Vagina (tissue), 2 donors: Measurements from ENCODE around the gene ARFGEF3. TPM values are rescaled to one million over a fixed set of nuclear protein-coding genes. Genes with fewer than 3 reads are reported as not detected.

Experiments
- DNase-seq, 2 donors: peaks; one replicate each; pipeline ENCODE4 v3.0.0-alpha.2; 2017; ENCODE audit errors: extremely low spot score in 2 of 2
- H3K27ac ChIP-seq: fragments of 200-600 bp; sonication (generic); one replicate; pipeline ENCODE4 v1.5.1; 2019
- H3K27me3 ChIP-seq: fragments of 200-600 bp; sonication (generic); one replicate; pipeline ENCODE4 v1.5.1; 2019
- H3K36me3 ChIP-seq, 2 donors: fragments of 200-600 bp; sonication (generic); one replicate each; pipeline ENCODE4 v1.5.1; 2017 to 2019
- H3K4me1 ChIP-seq: fragments of 200-600 bp; sonication (generic); one replicate; pipeline ENCODE4 v1.5.1; 2019
- H3K4me3 ChIP-seq, 2 donors: fragments of 200-600 bp; sonication (generic); 1 replicate in 1 of 2; 2 replicates in 1 of 2; pipeline ENCODE4 v1.5.1; 2016 to 2019
- H3K9me3 ChIP-seq: fragments of 200-600 bp; sonication (generic); one replicate; pipeline ENCODE4 v1.5.1; 2019
- CTCF ChIP-seq, 3 experiments: fragments of 450-650 bp in 2 of 3; fragments of 200-600 bp in 1 of 3; sonication (generic) in 1 of 3; IDR thresholded peaks; one replicate each; pipeline ENCODE4 v1.5.1; 2017 to 2019; ENCODE audit warnings: antibody characterized with exemption in 3 of 3, mild to moderate bottlenecking in 2 of 3, moderate library complexity in 2 of 3
- POLR2A ChIP-seq, 2 donors: fragments of 450-650 bp; IDR thresholded peaks; one replicate each; pipeline ENCODE4 v1.6.1; 2017; ENCODE audit warnings: antibody characterized with exemption in 2 of 2, mild to moderate bottlenecking in 2 of 2, moderate library complexity in 2 of 2
- POLR2AphosphoS5 ChIP-seq, 2 donors: sonication (generic); formaldehyde crosslinking; IDR thresholded peaks; one replicate each; pipeline ENCODE4 v1.9.0; 2017; ENCODE audit warnings: antibody characterized with exemption in 2 of 2, mild to moderate bottlenecking in 2 of 2, low read depth in 1 of 2; ENCODE audit not compliant: insufficient read depth in 1 of 2
- intact Hi-C: fragments of 100-400 bp; cut with DNase I; formaldehyde crosslinking; loops from one replicate; pipeline ENCODE4 v1.15.1; 2023
- total RNA-seq: library from RNA; depleted of rRNA; stranded (reverse); fragments of >200 nt; gene quantifications from one replicate; pipeline ENCODE4 v1.2.3, GENCODE V29; 2016

ARFGEF3 gene
- total RNA-seq, 1 donor from 2014 or later, result 2.2 TPM

GRCh38 chr6:138194287-138194686 lies 32.5 kb downstream of the ARFGEF3 start:
- intact Hi-C loops, result no loop called here
- H3K4me1 ChIP-seq, result no peaks in the 10 kb centered on the region
- H3K27ac ChIP-seq, result no peak overlapping the region
- DNase-seq, result no peak
- H3K9me3 ChIP-seq, result no peaks in the 10 kb centered on the region
- no peak for TF ChIP-seq CTCF (IDR thresholded peaks at IDR 0.05)
- no peak for TF ChIP-seq POLR2A (IDR thresholded peaks at IDR 0.05)
- TF ChIP-seq POLR2AphosphoS5 (IDR thresholded peaks at IDR 0.05; ENCODE audit: insufficient read depth in 1 of 2, low read depth in 1 of 2), result no peak
- H3K4me3 ChIP-seq, result no peak overlapping the region
- H3K27me3 ChIP-seq, result no peaks in the 10 kb centered on the region
- no peaks in the 10 kb centered on the region for H3K36me3 ChIP-seq

GRCh38 chr6:138196122-138196738 lies 34.5 kb downstream of the ARFGEF3 start:
- H3K4me1 ChIP-seq, result no peaks in the 10 kb centered on the region
- DNase-seq, result no peak
- no peak overlapping the region for H3K27ac ChIP-seq

GRCh38 chr6:138197570-138197969 lies 35.8 kb downstream of the ARFGEF3 start:
- TF ChIP-seq CTCF (IDR thresholded peaks at IDR 0.05) (no peak), POLR2A (IDR thresholded peaks at IDR 0.05) (no peak), POLR2AphosphoS5 (IDR thresholded peaks at IDR 0.05; ENCODE audit: insufficient read depth in 1 of 2, low read depth in 1 of 2) (no peak)
- no peaks in the 10 kb centered on the region for H3K4me1 ChIP-seq
- DNase-seq, result no peak
- no peaks in the 10 kb centered on the region for H3K9me3 ChIP-seq
- intact Hi-C loops, result no loop called here
- H3K27me3 ChIP-seq, result no peaks in the 10 kb centered on the region
- H3K27ac ChIP-seq, result no peak overlapping the region
- no peaks in the 10 kb centered on the region for H3K36me3 ChIP-seq
- no peak overlapping the region for H3K4me3 ChIP-seq

More at GRCh38 chr6:138196122-138196738, 34.5 kb downstream of the ARFGEF3 start:
- intact Hi-C loops, result no loop called here
- TF ChIP-seq POLR2AphosphoS5 (IDR thresholded peaks at IDR 0.05; ENCODE audit: insufficient read depth in 1 of 2, low read depth in 1 of 2) (no peak), POLR2A (IDR thresholded peaks at IDR 0.05) (no peak), CTCF (IDR thresholded peaks at IDR 0.05) (no peak)
- no peaks in the 10 kb centered on the region for H3K9me3 ChIP-seq
- H3K27me3 ChIP-seq, result no peaks in the 10 kb centered on the region
- H3K4me3 ChIP-seq, result no peak overlapping the region
- no peaks in the 10 kb centered on the region for H3K36me3 ChIP-seq

GRCh38 chr6:138198430-138199091 lies 36.8 kb downstream of the ARFGEF3 start:
- no peak overlapping the region for H3K27ac ChIP-seq
- no peaks in the 10 kb centered on the region for H3K36me3 ChIP-seq
- intact Hi-C loops, result no loop called here
- DNase-seq, result no peak
- H3K4me3 ChIP-seq, result no peak overlapping the region
- no peaks in the 10 kb centered on the region for H3K4me1 ChIP-seq
- H3K9me3 ChIP-seq, result no peaks in the 10 kb centered on the region
- H3K27me3 ChIP-seq, result no peaks in the 10 kb centered on the region
- TF ChIP-seq CTCF (IDR thresholded peaks at IDR 0.05), result no peak
- no peak for TF ChIP-seq POLR2AphosphoS5 (IDR thresholded peaks at IDR 0.05; ENCODE audit: insufficient read depth in 1 of 2, low read depth in 1 of 2)
- no peak for TF ChIP-seq POLR2A (IDR thresholded peaks at IDR 0.05)

- no peaks in the 10 kb centered on the region for H3K36me3 ChIP-seq
- TF ChIP-seq CTCF (IDR thresholded peaks at IDR 0.05), result no peak
- TF ChIP-seq POLR2AphosphoS5 (IDR thresholded peaks at IDR 0.05; ENCODE audit: insufficient read depth in 1 of 2, low read depth in 1 of 2), result no peak
- no peak for TF ChIP-seq POLR2A (IDR thresholded peaks at IDR 0.05)
- no peaks in the 10 kb centered on the region for H3K4me1 ChIP-seq
- no peak overlapping the region for H3K27ac ChIP-seq
- intact Hi-C loops, result no loop called here
- DNase-seq, result no peak
- H3K9me3 ChIP-seq, result no peaks in the 10 kb centered on the region
- no peaks in the 10 kb centered on the region for H3K27me3 ChIP-seq
- H3K4me3 ChIP-seq, result no peak overlapping the region
These were observed 40.1 kb downstream of the ARFGEF3 start for GRCh38 chr6:138201836-138202235.
